HuH-7.5 (cell line): ENCODE results near the gene CYP4F12.
"Not testable (repeated sequence)": the region's sequence is repeated elsewhere in the genome, so short reads cannot be mapped to it uniquely, and the experiment has no call there.

ENCODE experiments used
- DNase-seq: peaks from one replicate; pipeline ENCODE4 v3.0.0; 2011; ENCODE audit warnings: low spot score

The CYP4F12 gene

DNA sequence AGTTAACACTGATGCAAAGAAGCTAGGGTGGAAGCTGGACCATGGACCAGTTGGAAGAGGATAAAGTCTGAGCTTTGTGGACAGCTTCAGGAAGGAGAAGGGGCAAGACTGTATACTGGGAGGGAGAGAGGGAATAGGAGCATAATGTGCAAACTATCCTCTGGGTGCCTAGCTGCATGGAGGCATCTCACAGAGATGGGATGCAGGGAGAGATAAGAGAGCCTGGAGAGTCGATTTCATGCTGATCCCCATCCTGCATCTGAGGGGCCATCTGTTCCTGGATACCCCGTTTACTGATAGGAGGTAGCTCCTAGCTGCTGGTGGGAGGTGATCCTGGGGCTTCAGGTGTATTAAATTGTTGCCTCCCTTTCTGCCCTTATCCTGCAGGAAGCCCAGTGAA lies 23.4 kb upstream of the CYP4F12 start:
- DNase-seq = no peak

DNA sequence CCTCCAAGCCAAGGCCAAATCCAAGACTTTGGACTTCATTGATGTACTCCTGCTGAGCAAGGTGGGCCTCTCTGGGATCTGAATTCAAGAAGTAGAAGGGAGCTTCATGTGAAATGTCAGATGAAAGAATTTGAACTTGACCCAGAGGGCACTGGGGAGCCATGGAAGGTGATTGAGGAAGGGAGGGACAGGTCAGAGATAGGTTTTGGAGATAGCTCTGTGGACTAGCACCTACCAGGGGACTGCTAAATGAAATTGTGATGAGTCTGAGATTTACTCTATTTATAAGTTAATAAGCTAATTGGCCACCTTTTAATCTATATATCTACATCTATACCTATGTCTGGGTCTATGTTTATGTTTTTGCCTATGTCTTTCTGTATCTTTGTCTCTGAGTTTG lies 22.8 kb upstream of the CYP4F12 start:
- DNase-seq = not testable (repeated sequence)

DNA sequence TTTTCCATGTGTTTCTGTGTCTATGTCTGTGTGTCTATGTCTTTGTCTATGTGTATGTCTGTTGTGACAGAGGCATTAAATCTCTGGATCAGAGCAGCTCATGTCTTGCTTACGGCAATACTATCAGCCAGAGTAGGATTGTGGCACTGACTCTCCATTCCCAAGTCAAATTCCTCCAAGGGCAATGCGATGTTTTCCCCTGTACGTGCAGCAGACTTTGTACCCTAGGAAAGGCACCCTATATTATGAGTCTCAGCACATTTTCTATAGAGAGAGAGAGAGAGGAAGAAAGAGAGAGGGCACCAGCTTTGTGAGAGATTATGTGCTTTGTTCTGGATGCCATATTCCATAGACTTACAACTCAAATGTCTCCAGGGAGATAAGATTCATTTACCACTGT lies 21.1 kb upstream of the CYP4F12 start:
- no peak for DNase-seq

DNA sequence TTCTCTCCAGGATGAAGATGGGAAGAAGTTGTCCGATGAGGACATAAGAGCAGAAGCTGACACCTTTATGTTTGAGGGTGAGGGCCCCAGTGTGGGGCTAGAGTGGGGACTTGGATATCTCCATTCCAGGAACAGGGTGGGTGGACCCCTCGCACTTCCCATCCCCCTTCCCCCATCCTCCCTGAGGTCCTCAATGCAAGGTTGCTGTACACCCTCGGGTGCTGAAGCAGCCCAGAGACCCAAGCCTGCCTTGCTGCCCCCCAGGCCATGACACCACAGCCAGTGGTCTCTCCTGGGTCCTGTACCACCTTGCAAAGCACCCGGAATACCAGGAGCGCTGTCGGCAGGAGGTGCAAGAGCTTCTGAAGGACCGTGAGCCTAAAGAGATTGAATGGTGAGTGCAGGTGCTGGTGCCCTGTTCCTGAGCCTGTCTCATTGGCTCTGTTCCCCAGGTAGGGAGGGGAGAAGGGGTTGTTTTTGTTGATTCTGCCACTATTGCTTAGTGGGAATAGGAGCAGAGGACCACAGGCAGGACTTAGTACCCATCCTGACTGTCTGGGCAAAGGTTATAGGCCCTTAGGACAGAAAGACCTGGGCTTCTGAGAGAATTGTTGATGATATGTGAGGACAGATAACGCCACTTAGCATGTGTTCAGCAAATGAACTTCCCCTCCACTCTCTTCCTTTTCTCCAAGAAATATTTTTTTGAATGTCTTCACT lies 20.2 kb upstream of the CYP4F12 start:
- no peak for DNase-seq

DNA sequence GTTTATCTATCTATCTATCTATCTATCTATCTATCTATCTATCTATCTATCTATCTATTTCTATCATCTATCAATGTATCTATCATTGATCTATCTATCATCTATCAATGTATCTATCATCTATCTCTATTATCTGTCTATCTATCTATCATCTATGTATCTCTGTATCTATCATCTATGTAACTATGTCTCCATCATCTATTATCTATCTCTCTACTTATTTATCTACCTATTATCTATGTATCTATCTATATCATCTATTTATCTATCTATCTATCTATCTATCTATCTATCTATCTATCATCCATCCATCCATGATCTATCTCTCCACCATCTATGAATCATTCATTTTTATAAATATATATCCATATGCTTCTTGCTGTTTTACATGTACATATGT lies 16.4 kb upstream of the CYP4F12 start:
- no peak for DNase-seq

DNA sequence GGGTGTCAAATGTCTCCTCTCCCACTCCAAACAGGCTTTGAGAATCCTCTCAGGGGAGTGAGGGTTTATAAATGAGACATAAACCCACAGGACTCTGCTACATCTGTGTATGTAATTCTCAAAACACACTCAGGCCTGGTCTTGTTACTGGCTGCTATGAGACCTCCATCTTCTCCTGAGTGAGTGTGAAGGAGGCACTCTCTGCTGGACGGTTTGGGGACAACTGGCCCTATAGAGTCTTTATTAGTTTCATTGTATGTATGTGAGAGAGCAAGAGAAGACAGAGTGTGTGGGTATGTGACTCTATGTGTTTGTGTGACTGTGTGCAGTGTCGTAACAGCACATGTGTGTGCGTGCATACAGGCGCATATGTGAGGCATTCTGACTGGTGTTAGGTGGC lies 9.6 kb upstream of the CYP4F12 start:
- no peak for DNase-seq

DNA sequence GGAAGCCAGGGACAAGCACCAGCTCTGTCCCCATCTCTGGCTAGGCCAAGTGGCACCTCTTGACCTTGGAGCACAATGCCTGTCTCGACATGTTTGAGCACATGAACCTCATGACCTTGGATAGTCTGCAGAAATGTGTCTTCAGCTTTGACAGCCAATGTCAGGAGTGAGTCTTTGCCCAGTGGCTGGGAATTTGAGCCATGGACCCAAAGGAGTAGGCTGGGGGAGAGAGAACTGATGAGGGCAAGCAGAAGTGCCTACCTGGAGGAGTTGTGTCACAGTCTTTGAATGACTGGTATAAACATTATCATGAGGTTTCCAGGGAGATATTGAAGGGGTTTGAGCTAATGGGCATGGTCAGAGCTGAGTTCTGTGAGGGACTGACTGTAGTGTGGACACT lies 6.7 kb upstream of the CYP4F12 start:
- no peak for DNase-seq

DNA sequence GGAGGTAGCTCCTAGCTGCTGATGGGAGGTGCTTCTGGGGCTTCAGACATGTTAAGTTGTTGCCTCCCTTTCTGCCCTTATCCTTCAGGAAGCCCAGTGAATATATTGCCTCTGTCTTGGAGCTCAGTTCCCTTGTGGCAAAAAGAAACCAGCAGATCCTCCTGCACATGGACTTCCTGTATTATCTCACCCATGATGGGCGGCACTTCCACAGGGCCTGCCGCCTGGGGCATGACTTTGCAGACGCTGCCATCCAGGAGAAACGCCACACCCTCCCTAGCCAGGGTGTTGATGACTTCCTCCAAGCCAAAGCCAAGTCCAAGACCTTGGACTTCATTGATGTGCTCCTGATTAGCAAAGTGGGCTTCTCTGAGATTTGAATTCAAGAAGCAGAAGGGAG lies 6.0 kb upstream of the CYP4F12 start:
- no peak for DNase-seq

DNA sequence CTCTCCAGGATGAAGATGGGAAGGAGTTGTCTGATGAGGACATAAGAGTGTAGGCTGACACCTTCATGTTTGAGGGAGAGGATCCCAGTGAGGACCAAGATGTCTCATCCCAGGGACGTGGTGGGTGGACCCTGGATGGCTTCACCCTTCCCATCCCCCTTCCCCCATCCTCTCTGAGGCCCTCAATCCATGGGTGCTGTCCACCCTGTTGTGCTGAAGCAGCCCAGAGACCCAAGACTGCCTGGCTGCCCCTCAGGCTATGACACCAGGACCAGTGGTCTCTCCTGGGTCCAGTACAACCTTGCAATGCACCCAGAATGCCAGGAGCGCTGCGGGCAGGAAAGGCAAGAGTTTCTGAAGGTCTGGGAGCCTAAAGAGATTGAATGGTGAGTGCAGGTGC lies 3.4 kb upstream of the CYP4F12 start:
- no peak for DNase-seq

DNA sequence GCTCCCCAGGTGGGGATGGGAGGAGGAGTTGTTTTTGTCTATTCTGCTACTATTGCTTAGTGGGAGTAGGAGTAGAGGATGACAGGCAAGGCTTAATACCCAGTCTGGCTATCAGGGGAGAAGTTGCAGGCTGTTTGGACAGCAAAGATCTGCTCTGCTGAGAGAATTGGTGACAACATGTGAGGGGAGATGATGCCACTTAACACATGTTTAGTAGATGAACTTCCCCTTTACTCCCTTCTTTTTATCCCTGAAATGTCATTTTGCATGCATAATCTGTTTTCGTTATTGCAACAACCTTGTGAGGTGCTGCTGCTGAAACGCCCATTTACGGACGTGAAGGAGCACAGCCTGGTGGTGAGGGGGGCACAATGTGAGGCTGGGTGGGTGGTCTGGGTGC lies 3.0 kb upstream of the CYP4F12 start:
- DNase-seq = no peak

DNA sequence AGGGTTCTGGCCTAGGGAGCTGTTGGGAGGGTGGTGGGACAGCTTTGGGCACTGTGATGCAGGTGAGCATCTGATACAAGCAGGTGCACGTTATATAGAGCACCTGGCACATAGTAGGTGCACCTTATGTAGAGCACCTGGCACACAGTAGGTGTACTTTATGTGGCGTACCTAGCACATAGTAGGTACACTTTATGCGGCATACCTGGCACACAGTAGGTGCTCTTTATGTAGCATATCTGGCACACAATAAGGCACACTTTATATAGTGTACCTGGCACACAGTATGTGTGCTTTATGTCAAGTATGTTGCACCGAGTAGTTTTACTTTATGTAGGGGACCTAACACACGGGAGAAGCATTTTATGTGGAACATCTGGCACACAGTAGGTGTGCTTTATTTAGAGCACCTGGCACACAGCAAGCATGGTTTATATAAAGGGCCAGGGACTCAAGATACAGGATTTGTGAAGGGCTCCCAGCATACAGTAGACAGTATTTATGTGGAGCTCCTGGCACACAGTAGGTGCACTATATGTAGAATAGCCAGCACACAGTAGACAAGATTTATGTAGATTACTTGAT lies 1.6 kb upstream of the CYP4F12 start:
- DNase-seq = no peak

DNA sequence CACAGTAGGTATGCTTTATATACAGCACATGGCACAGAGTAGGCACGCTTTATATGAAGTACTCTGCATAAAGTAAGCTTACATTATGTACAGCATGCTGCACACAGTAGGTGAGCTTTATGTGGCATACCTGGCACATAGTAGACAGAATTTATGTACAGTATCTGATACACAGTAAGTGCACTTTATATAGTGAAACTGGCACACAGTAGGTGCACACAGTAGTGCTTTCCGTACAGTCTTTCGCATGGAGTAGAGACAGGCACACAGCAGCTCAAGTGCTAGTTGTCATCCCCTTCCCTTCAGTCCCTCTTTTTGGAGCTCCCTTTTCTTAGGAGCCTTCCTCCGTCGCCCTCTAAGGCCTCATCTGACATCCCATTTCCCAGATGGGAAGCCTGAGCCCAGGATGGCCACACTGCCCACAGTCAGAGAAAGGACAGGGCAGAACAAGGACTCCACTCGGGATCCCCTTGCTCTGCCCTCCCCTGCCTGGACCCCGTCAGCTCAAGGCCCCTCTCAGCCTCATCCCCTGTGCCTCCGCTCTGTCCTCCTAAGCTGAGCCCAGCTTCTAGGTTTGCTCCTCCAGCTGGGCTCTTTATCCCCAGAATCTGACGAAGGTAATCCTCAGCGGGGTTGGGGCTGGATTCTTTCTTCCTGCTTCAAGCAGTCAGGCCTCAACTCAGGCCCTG lies 852 bp upstream of the CYP4F12 start:
- no peak for DNase-seq

DNA sequence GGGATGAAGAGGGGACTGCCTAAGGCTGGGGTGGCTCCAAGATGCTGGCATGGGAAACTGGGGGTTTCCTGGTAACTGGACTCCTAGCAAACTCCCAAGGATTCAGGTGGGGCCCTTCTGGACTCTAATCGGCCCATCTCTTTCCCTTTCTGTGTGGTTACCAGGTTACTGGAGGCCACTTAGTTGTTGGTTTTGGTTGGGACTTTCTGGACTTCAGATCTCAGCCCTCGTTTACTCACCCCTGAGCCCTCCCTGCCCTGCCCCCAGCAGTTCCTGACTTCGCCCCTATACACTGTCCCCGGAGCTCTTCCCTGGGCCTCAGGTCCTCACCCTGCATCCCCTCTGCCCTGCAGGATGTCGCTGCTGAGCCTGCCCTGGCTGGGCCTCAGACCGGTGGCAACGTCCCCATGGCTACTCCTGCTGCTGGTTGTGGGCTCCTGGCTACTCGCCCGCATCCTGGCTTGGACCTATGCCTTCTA lies 328 bp downstream of the CYP4F12 start:
- peak; percentile 35 for DNase-seq

DNA sequence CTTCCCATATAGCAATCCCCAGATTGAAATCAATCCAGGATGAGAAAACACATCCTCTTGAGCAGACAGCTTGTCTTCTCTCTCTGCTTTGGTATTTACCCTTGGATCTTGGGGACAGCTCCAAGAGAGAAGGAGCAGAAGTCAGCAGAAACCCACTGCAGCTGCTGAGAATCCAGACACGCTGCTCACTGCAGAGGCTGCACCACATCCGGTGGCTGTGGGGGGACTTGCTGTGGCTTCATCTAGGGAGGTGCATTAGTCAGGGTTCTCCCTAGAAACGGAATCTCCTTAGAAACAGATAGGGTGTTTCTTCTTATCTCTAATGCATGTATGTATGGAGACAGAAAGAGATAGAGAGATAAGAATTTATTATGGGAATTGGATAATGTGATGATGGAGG lies 2.7 kb downstream of the CYP4F12 start:
- DNase-seq = no peak

DNA sequence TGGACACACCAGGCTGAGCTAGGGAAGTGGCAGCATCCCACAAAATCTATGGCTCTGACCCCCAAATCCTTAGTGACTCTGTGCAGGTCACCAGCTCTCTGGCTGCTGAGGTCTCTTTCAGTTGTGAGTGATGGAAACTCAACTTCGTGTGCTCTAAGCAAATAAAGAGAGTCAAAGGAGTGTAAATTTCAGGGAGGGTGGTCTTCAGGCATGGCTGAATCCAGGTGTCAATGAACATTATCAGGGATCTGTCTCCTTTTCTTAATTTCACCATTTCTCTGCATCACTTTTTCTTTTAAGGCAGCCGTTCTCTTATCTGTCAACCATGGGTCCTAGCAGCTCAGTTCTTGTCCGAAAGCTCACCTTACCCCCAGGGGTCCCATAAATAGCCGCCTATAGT lies 6.2 kb downstream of the CYP4F12 start:
- no peak for DNase-seq

DNA sequence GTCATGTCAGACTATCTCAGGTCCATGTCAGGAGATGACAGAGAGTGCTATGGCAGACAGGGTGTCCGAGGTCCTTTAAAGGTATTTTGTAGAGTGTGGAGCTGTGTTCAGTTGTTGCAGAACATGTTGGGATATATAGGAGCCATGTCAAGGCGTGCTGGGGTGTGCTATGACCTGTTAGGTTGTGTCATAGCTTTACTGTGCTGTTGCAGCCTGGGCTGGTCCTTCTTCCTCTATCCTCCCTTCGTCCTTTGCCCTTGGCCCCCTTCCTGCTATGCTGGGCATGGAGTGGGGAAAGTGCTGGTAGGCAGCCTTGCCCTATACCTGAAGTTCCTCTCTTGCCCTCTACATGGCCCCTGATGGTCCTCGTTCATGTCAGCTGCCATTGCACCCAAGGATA lies 7.0 kb downstream of the CYP4F12 start:
- DNase-seq = not testable (repeated sequence)

DNA sequence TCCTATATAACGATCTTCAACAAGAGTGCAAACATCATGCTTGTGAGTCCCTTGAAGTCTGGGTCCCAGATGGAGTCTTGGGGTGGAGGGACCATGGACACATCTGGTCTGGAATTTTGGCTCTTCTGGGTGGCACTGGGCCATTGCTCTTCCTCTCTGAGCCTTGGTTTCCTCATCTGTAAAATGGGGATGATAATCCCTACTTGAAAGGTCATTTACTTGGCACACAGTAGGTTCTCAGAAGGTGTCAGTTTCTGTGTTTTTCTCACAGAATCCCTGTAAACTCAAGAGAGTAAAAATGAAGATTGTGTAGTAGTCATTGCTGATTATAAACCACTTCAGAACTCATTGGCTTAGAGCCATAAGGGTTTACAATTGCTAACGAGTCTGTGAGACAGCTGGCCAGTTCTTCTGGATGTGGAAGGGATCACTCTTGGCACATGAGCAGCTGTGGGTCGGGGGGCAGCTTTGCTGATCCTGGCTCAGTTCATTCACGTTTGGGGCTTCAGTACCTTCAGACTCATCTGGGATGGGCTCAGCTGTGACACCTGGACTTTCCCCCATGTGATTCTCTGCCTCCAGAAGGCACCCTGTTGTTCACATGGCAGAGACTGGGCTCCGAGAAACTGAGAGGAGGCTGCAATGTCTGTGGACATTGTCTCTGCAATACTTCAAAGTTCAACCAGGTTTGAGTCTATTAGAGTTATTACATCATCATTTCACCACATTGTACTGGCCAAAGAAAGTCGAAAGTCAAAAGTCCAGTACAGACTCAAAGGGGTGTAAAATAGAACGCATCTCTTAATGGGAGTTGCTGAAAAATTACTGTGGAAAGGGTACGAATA lies 7.8 kb downstream of the CYP4F12 start:
- DNase-seq = peak; percentile 57

DNA sequence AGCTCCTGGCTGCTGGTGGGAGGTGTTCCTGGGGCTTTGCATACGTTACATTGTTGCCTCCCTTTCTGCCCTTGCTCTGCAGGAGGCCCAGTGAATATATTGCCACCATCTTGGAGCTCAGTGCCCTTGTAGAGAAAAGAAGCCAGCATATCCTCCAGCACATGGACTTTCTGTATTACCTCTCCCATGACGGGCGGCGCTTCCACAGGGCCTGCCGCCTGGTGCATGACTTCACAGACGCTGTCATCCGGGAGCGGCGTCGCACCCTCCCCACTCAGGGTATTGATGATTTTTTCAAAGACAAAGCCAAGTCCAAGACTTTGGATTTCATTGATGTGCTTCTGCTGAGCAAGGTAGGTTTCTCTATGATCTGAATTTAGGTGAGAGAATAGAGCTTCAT lies 10.5 kb downstream of the CYP4F12 start:
- no peak for DNase-seq

DNA sequence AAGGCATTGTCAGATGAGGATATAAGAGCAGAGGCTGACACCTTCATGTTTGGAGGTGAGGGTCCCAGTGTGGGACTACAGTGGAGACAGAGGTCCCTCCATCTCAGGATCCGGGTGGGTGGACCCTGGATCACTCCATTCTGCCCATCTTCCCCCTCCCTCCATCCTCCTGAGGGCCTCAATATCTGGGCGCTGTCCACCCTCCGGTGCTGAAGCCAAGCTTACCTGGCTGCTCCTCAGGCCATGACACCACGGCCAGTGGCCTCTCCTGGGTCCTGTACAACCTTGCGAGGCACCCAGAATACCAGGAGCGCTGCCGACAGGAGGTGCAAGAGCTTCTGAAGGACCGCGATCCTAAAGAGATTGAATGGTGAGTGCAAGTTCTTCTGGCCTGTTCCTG lies 11.9 kb downstream of the CYP4F12 start:
- DNase-seq = no peak

DNA sequence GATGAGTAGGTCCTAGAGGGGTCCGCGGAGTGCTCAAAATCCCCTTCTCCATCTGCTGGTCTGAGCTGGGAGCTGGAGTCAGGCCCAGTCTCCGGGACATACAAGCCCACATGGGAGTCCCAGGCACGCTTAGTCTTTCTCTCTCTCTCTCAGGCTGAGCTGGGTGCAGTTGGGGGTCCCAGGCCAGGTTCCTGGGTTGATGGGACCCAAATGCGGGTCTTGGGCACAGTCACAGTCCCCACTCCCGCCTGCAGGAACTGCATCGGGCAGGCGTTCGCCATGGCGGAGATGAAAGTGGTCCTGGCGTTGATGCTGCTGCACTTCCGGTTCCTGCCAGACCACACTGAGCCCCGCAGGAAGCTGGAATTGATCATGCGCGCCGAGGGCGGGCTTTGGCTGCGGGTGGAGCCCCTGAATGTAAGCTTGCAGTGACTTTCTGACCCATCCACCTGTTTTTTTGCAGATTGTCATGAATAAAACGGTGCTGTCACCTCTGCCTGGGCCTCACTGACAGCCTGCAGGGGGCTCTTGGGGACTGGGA lies 23.8 kb downstream of the CYP4F12 start:
- no peak for DNase-seq

DNA sequence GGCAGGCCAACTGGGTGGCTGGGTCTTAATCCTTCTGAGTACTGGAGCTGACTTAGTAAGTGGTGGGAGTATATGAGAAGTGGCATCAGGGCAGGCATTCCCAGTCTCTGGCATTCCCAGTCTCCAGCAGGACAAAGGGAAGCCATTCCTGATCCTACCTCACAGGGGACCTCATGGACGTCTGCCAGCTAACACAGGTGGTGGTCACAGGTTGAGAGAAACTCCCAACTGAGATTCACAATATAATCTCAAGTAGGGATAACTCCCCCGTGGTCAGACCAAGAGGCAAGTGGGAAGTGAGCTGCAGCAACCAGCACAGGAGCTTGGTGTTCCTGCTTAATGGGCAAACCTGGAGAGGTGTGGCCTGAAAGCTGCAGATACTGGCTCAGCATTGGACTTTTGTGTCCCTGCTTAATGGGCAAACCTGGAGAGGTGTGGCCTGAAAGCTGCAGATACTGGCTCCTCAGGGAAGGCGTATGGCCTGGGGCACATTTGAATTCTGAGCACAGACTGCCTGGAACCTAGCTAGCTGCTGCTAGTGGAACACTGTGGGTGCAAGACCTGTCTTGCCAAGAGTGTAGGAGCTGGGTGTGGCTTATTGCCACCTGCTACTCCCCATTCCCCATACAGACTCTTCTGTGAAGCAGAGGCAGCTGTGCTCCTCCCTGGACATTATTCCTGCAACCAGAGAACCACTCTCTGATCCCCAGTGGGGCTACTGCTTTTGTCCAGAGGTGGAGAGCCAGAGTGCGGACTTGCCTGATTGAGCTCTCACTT lies 29.1 kb downstream of the CYP4F12 start:
- no peak for DNase-seq
